Caco-2 (cell line): Measurements from ENCODE around the gene TET3. TPM values are rescaled to one million over a fixed set of nuclear protein-coding genes. Genes with fewer than 3 reads are reported as not detected.

Experiments
- BruUV-seq: library from RNA; stranded (reverse); fragments of 400-500 nt; replicated peaks from 2 replicates; lab custom pipeline; 2021; lab: Mats Ljungman, UMichigan
- CTCF ChIA-PET: fragments of 300-600 bp; sonication (Branson Sonifier 250); formaldehyde crosslinking; loops from one replicate; lab custom pipeline; 2022; ENCODE audit warnings: antibody characterized with exemption; lab: Charles Lee
- POLR2A ChIA-PET: fragments of 300-600 bp; sonication (Branson Sonifier 250); formaldehyde crosslinking; loops from one replicate; lab custom pipeline; 2022; ENCODE audit warnings: antibody characterized with exemption; lab: Charles Lee
- DNase-seq, 2 experiments: peaks; one replicate each; pipeline versions ENCODE4 v3.0.0 to v3.0.0-alpha.2; 2020 to 2022
- H3K27me3 ChIP-seq: replicated peaks from 2 replicates; pipeline ENCODE4 v1.6.0; 2011; ENCODE audit warnings: low read length; ENCODE audit not compliant: control insufficient read depth, insufficient read depth
- H3K36me3 ChIP-seq: 2 replicates; pipeline ENCODE4 v1.5.1; 2011; ENCODE audit warnings: low read length; ENCODE audit not compliant: control insufficient read depth, insufficient read depth
- H3K4me1 ChIP-seq: fragments of 250-450 bp; sonication (Bioruptor Pico); 2 replicates; pipeline ENCODE4 v1.5.1; 2020; ENCODE audit warnings: mild to moderate bottlenecking
- H3K4me3 ChIP-seq: 2 replicates; pipeline ENCODE4 v1.5.1; 2011; ENCODE audit warnings: low read depth, mild to moderate bottlenecking, control low read depth, low read length
- H3K9me3 ChIP-seq: fragments of 250-450 bp; sonication (Bioruptor Pico); 2 replicates; pipeline ENCODE4 v1.5.1; 2020; ENCODE audit warnings: mild to moderate bottlenecking, moderate library complexity
- H3K27ac Mint-ChIP-seq: one replicate; pipeline ENCODE4 v1.8.0; 2022; ENCODE audit warnings: mixed read lengths; ENCODE audit not compliant: unreplicated experiment
- H3K27me3 Mint-ChIP-seq: one replicate; pipeline ENCODE4 v1.8.0; 2022; ENCODE audit warnings: mixed read lengths; ENCODE audit not compliant: insufficient read depth, unreplicated experiment
- H3K36me3 Mint-ChIP-seq: one replicate; pipeline ENCODE4 v1.8.0; 2022; ENCODE audit warnings: mild to moderate bottlenecking, mixed read lengths; ENCODE audit not compliant: insufficient read depth, unreplicated experiment
- H3K4me1 Mint-ChIP-seq: one replicate; pipeline ENCODE4 v1.8.0; 2022; ENCODE audit warnings: low read depth, mixed read lengths; ENCODE audit not compliant: unreplicated experiment
- H3K4me3 Mint-ChIP-seq: one replicate; pipeline ENCODE4 v1.8.0; 2022; ENCODE audit warnings: mild to moderate bottlenecking, moderate library complexity, mixed read lengths; ENCODE audit not compliant: unreplicated experiment
- H3K9me3 Mint-ChIP-seq: one replicate; pipeline ENCODE4 v1.8.0; 2022; ENCODE audit warnings: mixed read lengths; ENCODE audit not compliant: unreplicated experiment
- intact Hi-C: fragments of 100-400 bp; cut with micrococcal nuclease; formaldehyde crosslinking; loops from one replicate; pipeline ENCODE4 v1.10.0; 2022; ENCODE audit not compliant: unreplicated experiment
- total RNA-seq: library from RNA; stranded (reverse); gene quantifications from 2 replicates; pipeline ENCODE4 v1.2.3, GENCODE V29; 2022
- TF ChIP-seq, protein P1 (sequence below), 2 experiments: fragments of 200-600 bp in 1 of 2; IDR thresholded peaks; 1 replicate in 1 of 2; 2 replicates in 1 of 2; pipeline versions ENCODE4 v1.5.1 to v1.8.0; 2011 to 2022; ENCODE audit warnings: antibody characterized with exemption in 1 of 2, control low read depth in 1 of 2, inconsistent platforms in 1 of 2, low read depth in 1 of 2, low read length in 1 of 2, mild to moderate bottlenecking in 1 of 2, moderate library complexity in 1 of 2; ENCODE audit not compliant: insufficient read depth in 1 of 2, severe bottlenecking in 1 of 2, unreplicated experiment in 1 of 2

TET3 gene
- total RNA-seq, 1 experiment from 2014 or later, result 27.5 TPM

GRCh38 chr2:73993778-73994177, 9.1 kb downstream of the TET3 start:
- intact Hi-C loops, result no loop called here
- POLR2A ChIA-PET, result no interaction called here

DNA sequence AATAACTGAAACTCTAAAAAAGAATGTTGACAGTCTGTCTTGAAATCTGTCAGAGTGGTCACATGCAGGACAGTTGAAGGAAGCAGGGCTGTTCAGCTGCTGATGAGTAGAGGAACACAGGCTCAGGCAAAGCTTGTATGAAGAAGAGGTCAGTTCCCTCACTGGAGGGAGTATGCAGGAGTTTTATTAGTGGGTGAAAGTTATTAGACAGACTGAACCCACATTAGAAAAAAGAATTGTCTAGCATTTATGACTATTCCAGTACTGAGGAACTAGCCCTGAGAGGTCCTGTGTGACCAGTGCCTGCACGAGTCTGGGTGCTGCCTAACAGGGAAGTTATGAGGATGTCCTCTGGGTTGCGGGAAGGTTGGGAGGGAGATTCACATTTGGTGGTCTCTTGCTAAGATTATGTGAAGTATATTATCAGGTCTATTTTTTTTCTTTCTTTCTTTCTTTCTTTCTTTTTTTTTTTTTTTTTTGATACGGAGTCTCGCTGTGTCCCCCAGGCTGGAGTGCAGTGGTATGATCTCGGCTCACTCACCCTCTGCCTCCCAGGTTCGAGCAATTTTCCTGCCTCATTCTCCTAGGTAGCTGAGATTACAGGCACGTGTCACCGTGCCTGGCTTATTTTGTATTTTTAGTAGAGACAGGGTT, 9.6 kb downstream of the TET3 start:
- Histone ChIP-seq H3K27me3 (no peaks in the 10 kb centered on the region), H3K36me3 (peaks cover 6% of the 10 kb centered on the region), H3K4me3 (no peak overlapping the region), H3K9me3 (no peaks in the 10 kb centered on the region), H3K4me1 (peaks cover 6% of the 10 kb centered on the region)
- ChIA-PET CTCF (no interaction called here), POLR2A (no interaction called here)
- no peak overlapping the region for H3K27ac Mint-ChIP-seq
- no peaks in the 10 kb centered on the region for H3K27me3 Mint-ChIP-seq
- intact Hi-C loops, result no loop called here
- BruUV-seq, result no TSS peak
- H3K4me3 Mint-ChIP-seq, result no peak overlapping the region
- peaks cover 22% of the 10 kb centered on the region for H3K4me1 Mint-ChIP-seq
- peaks cover 9% of the 10 kb centered on the region for H3K9me3 Mint-ChIP-seq
- TF ChIP-seq, protein P1, sequence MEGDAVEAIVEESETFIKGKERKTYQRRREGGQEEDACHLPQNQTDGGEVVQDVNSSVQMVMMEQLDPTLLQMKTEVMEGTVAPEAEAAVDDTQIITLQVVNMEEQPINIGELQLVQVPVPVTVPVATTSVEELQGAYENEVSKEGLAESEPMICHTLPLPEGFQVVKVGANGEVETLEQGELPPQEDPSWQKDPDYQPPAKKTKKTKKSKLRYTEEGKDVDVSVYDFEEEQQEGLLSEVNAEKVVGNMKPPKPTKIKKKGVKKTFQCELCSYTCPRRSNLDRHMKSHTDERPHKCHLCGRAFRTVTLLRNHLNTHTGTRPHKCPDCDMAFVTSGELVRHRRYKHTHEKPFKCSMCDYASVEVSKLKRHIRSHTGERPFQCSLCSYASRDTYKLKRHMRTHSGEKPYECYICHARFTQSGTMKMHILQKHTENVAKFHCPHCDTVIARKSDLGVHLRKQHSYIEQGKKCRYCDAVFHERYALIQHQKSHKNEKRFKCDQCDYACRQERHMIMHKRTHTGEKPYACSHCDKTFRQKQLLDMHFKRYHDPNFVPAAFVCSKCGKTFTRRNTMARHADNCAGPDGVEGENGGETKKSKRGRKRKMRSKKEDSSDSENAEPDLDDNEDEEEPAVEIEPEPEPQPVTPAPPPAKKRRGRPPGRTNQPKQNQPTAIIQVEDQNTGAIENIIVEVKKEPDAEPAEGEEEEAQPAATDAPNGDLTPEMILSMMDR (IDR thresholded peaks at IDR 0.05; ENCODE audit: insufficient read depth in 1 of 2, low read depth in 1 of 2, low read length in 1 of 2, severe bottlenecking in 1 of 2, unreplicated experiment in 1 of 2), result no peak
- no peak for DNase-seq
- H3K36me3 Mint-ChIP-seq, result peaks cover 30% of the 10 kb centered on the region

More at GRCh38 chr2:73993778-73994177, 9.1 kb downstream of the TET3 start:
- Mint-ChIP-seq H3K9me3 (peaks cover 9% of the 10 kb centered on the region), H3K36me3 (peaks cover 34% of the 10 kb centered on the region), H3K27me3 (no peaks in the 10 kb centered on the region), H3K4me3 (no peak overlapping the region), H3K4me1 (peaks cover 17% of the 10 kb centered on the region), H3K27ac (no peak overlapping the region)
- TF ChIP-seq, protein P1 (IDR thresholded peaks at IDR 0.05; ENCODE audit: insufficient read depth in 1 of 2, low read depth in 1 of 2, low read length in 1 of 2, severe bottlenecking in 1 of 2, unreplicated experiment in 1 of 2), result no peak
- Histone ChIP-seq H3K4me1 (peaks cover under 1% of the 10 kb centered on the region; the same call in 1 of the 2 replicates), H3K9me3 (no peaks in the 10 kb centered on the region), H3K27me3 (no peaks in the 10 kb centered on the region), H3K4me3 (no peak overlapping the region), H3K36me3 (peaks cover 4% of the 10 kb centered on the region)
- no TSS peak for BruUV-seq
- DNase-seq, result no peak
- CTCF ChIA-PET, result no interaction called here

DNA sequence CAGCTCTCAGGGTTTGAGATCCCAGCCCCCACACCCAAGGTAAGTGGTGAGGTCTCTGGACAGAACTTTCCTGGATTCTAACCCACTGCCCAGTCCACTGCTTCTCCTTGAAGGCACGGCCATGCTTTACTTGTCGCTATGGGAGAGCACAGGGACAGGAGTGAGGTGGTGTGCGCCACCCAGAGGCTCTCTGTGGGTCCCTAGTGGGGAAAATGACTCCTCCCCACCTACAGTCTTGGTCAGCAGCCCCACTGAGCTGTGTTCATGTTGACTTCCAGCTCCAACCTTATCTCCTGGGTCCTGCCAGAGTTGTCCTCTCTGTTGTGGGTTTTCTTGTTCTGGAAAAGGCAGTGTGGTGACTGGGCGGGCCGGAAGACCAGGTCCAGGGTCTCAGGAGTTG, 11.1 kb downstream of the TET3 start:
- H3K36me3 ChIP-seq, result peaks cover 6% of the 10 kb centered on the region
- H3K4me1 ChIP-seq, result peaks cover 21% of the 10 kb centered on the region
- no peaks in the 10 kb centered on the region for H3K27me3 Mint-ChIP-seq
- TF ChIP-seq, protein P1 (IDR thresholded peaks at IDR 0.05; ENCODE audit: insufficient read depth in 1 of 2, low read depth in 1 of 2, low read length in 1 of 2, severe bottlenecking in 1 of 2, unreplicated experiment in 1 of 2), result no peak
- H3K27me3 ChIP-seq, result no peaks in the 10 kb centered on the region
- H3K4me3 ChIP-seq, result no peak overlapping the region
- no peak overlapping the region for H3K4me3 Mint-ChIP-seq
- BruUV-seq, result no TSS peak
- intact Hi-C loops, result no loop called here
- H3K27ac Mint-ChIP-seq, result no peak overlapping the region
- H3K36me3 Mint-ChIP-seq, result peaks cover 14% of the 10 kb centered on the region
- H3K9me3 ChIP-seq, result no peaks in the 10 kb centered on the region
- DNase-seq, result no peak
- ChIA-PET POLR2A (interaction anchor here (0.5 kb wide), 1 partner anchor 216 kb away, joined by 3 read pairs; the partner anchor contains the start of gene DUSP11), CTCF (no interaction called here)
- peaks cover 32% of the 10 kb centered on the region for H3K4me1 Mint-ChIP-seq
- H3K9me3 Mint-ChIP-seq, result peaks cover 3% of the 10 kb centered on the region
